Testis (tissue), 2 donors: Measurements from ENCODE around the gene PWWP2B.

ENCODE experiments used
- POLR2A ChIP-seq: fragments of 450-650 bp; IDR thresholded peaks from one replicate; pipeline ENCODE4 v1.6.1; 2017; ENCODE audit warnings: antibody characterized with exemption, mild to moderate bottlenecking, moderate library complexity
- TF ChIP-seq, protein P1 (sequence below), 3 experiments: fragments of 450-650 bp in 2 of 3; fragments of 200-600 bp in 1 of 3; sonication (generic) in 1 of 3; IDR thresholded peaks; one replicate each; pipeline ENCODE4 v1.5.1; 2016 to 2019; ENCODE audit warnings: antibody characterized with exemption in 3 of 3, mild to moderate bottlenecking in 2 of 3, moderate library complexity in 1 of 3

DNA sequence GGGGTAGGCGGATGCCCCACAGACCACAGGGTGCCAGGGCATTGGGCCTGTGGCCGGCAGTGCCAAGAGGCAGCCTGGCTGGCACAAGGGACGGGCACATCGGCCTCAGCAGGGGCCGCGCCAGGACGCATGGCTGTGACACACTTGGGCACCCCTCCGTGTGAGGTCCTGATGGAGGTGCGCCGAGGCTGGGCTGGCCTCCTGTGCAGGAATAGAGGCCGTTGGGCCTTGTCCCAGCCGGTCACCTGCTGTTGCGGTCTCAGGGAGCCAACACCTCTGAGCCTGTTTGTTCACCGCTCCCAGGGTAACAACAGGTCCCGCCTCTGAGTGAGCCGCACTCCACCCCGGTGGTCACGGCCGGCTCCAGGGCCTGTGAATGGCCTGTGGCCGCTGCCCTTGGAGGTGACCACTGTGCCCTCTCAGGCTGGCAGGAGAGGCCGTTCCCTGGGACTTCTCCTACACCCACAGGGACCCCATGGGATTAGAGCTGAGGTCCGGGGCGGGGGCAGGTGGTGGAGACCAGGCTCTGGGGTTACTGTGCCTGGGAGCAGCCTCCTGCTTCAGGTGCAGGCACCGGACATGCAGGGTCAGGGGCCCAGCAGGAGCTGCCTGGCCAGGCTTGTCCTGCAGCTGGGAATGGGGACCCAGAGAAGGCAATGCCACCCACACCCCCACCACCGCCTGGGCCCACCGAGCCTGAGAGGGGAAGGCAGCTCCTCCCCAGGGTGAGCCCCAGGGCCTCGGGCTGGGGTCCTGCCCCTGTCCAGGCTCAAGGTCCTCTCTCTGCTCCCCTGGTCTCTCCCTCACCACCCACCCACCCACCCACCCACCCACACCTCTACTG lies 12.0 kb downstream of the PWWP2B start:
- TF ChIP-seq, protein P1, sequence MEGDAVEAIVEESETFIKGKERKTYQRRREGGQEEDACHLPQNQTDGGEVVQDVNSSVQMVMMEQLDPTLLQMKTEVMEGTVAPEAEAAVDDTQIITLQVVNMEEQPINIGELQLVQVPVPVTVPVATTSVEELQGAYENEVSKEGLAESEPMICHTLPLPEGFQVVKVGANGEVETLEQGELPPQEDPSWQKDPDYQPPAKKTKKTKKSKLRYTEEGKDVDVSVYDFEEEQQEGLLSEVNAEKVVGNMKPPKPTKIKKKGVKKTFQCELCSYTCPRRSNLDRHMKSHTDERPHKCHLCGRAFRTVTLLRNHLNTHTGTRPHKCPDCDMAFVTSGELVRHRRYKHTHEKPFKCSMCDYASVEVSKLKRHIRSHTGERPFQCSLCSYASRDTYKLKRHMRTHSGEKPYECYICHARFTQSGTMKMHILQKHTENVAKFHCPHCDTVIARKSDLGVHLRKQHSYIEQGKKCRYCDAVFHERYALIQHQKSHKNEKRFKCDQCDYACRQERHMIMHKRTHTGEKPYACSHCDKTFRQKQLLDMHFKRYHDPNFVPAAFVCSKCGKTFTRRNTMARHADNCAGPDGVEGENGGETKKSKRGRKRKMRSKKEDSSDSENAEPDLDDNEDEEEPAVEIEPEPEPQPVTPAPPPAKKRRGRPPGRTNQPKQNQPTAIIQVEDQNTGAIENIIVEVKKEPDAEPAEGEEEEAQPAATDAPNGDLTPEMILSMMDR (IDR thresholded peaks at IDR 0.05): no peak
- no peak for TF ChIP-seq POLR2A
